Loucy (cell line): ENCODE measurements around the gene CBLL2.
"Not testable (repeated sequence)": the region's sequence is repeated elsewhere in the genome, so short reads cannot be mapped to it uniquely, and the experiment has no call there.

ENCODE experiments used
- H2AFZ ChIP-seq: fragments of 200-600 bp; sonication (generic); 2 replicates; pipeline ENCODE4 v1.6.0; 2016; ENCODE audit warnings: antibody characterized with exemption, mild to moderate bottlenecking, low read length, moderate library complexity
- H3F3A ChIP-seq: fragments of 200-600 bp; 2 replicates; pipeline ENCODE4 v1.6.0; 2016; ENCODE audit warnings: antibody characterized with exemption, low read depth, mild to moderate bottlenecking
- H3K27me3 ChIP-seq: fragments of 200-600 bp; sonication (generic); 2 replicates; pipeline ENCODE4 v1.6.1; 2014; ENCODE audit warnings: low read length, mild to moderate bottlenecking; ENCODE audit not compliant: insufficient read depth, poor library complexity, severe bottlenecking
- H3K36me3 ChIP-seq: fragments of 200-600 bp; sonication (generic); 2 replicates; pipeline ENCODE4 v1.6.1; 2016; ENCODE audit warnings: low read length; ENCODE audit not compliant: insufficient read depth
- H3K4me1 ChIP-seq: fragments of 200-600 bp; sonication (generic); 2 replicates; pipeline ENCODE4 v1.5.1; 2014; ENCODE audit warnings: low read length, mild to moderate bottlenecking; ENCODE audit not compliant: insufficient read depth, poor library complexity, severe bottlenecking
- H3K4me2 ChIP-seq: fragments of 200-600 bp; sonication (generic); 2 replicates; pipeline ENCODE4 v1.6.0; 2014; ENCODE audit warnings: antibody characterized with exemption, low read length, low read depth, mild to moderate bottlenecking; ENCODE audit not compliant: poor library complexity, severe bottlenecking
- H3K4me3 ChIP-seq: fragments of 200-600 bp; sonication (generic); 2 replicates; pipeline ENCODE4 v1.5.1; 2014; ENCODE audit warnings: low read length, mild to moderate bottlenecking, mixed read lengths; ENCODE audit not compliant: poor library complexity, severe bottlenecking
- H3K79me2 ChIP-seq: fragments of 200-600 bp; sonication (generic); 2 replicates; pipeline ENCODE4 v1.6.1; 2014; ENCODE audit warnings: low read length; ENCODE audit not compliant: insufficient read depth
- H3K9ac ChIP-seq: fragments of 200-600 bp; sonication (generic); 2 replicates; pipeline ENCODE4 v1.6.0; 2014; ENCODE audit warnings: mild to moderate bottlenecking, low read depth, low read length, moderate library complexity; ENCODE audit not compliant: poor library complexity, severe bottlenecking
- H3K9me2 ChIP-seq: fragments of 200-600 bp; sonication (generic); replicated peaks from 2 replicates; pipeline ENCODE4 v1.6.1; 2016; ENCODE audit warnings: low read depth, low read length, mixed read lengths
- H3K9me3 ChIP-seq: fragments of 200-600 bp; sonication (generic); 2 replicates; pipeline ENCODE4 v1.6.1; 2014; ENCODE audit warnings: mild to moderate bottlenecking, antibody characterized with exemption, low read length, low read depth; ENCODE audit not compliant: insufficient read depth
- H4K20me1 ChIP-seq: fragments of 200-600 bp; sonication (generic); 2 replicates; pipeline ENCODE4 v1.6.0; 2014; ENCODE audit warnings: antibody characterized with exemption, low read length, mild to moderate bottlenecking; ENCODE audit not compliant: insufficient read depth, poor library complexity, severe bottlenecking
- CTCF ChIP-seq: fragments of 200-600 bp; sonication (generic); conservative IDR thresholded peaks from 2 replicates; pipeline ENCODE4 v1.5.1; 2014; ENCODE audit warnings: mild to moderate bottlenecking, antibody characterized with exemption, low read length
- EZH2phosphoT487 ChIP-seq: fragments of 200-600 bp; IDR thresholded peaks from 2 replicates; pipeline ENCODE4 v1.6.1; 2018; ENCODE audit warnings: antibody characterized with exemption, mild to moderate bottlenecking, moderate library complexity, borderline replicate concordance

Gene CBLL2

GRCh38 chrX:22276781-22277180 lies 4.1 kb downstream of the CBLL2 start:
- H2AFZ ChIP-seq = no peak overlapping the region
- H3K27me3 ChIP-seq = no peaks in the 10 kb centered on the region
- H3F3A ChIP-seq = no peaks in the 10 kb centered on the region
- H3K4me1 ChIP-seq = no peaks in the 10 kb centered on the region
- no peaks in the 10 kb centered on the region for H3K9me2 ChIP-seq
- H3K4me2 ChIP-seq = no peak overlapping the region
- H3K9me3 ChIP-seq = no peaks in the 10 kb centered on the region
- H4K20me1 ChIP-seq = no peaks in the 10 kb centered on the region
- H3K79me2 ChIP-seq = no peaks in the 10 kb centered on the region
- H3K4me3 ChIP-seq = no peak overlapping the region
- no peak overlapping the region for H3K9ac ChIP-seq
- no peaks in the 10 kb centered on the region for H3K36me3 ChIP-seq
- TF ChIP-seq EZH2phosphoT487 = no peak
- no peak for TF ChIP-seq CTCF

- Histone ChIP-seq H3K79me2 (no peaks in the 10 kb centered on the region), H3K27me3 (no peaks in the 10 kb centered on the region), H3K4me3 (no peak overlapping the region), H2AFZ (no peak overlapping the region), H4K20me1 (no peaks in the 10 kb centered on the region), H3K4me2 (no peak overlapping the region), H3K36me3 (no peaks in the 10 kb centered on the region), H3K9ac (no peak overlapping the region), H3F3A (no peaks in the 10 kb centered on the region), H3K9me3 (no peaks in the 10 kb centered on the region), H3K4me1 (no peaks in the 10 kb centered on the region), H3K9me2 (no peaks in the 10 kb centered on the region)
- TF ChIP-seq EZH2phosphoT487 = no peak
- TF ChIP-seq CTCF = no peak
Observed at GRCh38 chrX:22278375-22278774, 5.7 kb downstream of the CBLL2 start.

- not testable (repeated sequence) for H3K4me1 ChIP-seq, H3K79me2 ChIP-seq, H3K9me2 ChIP-seq, H2AFZ ChIP-seq, H3K27me3 ChIP-seq, H3K36me3 ChIP-seq, H3K4me2 ChIP-seq, H3K4me3 ChIP-seq, H3F3A ChIP-seq, H4K20me1 ChIP-seq, H3K9me3 ChIP-seq, H3K9ac ChIP-seq
Observed at GRCh38 chrX:22289209-22289608, 16.5 kb downstream of the CBLL2 start.

GRCh38 chrX:22296871-22297270 lies 24.2 kb downstream of the CBLL2 start:
- Histone ChIP-seq H3K4me3 (no peak overlapping the region), H3K27me3 (no peaks in the 10 kb centered on the region), H3K79me2 (no peaks in the 10 kb centered on the region), H3K4me1 (no peaks in the 10 kb centered on the region), H3K36me3 (no peaks in the 10 kb centered on the region), H2AFZ (no peak overlapping the region), H4K20me1 (no peaks in the 10 kb centered on the region), H3K9me3 (no peaks in the 10 kb centered on the region), H3F3A (no peaks in the 10 kb centered on the region), H3K9ac (no peak overlapping the region), H3K9me2 (no peaks in the 10 kb centered on the region), H3K4me2 (no peak overlapping the region)
- TF ChIP-seq CTCF = no peak
- no peak for TF ChIP-seq EZH2phosphoT487
